T-helper 1 cell treated with Interleukin-12 subunit alpha and Interleukin-12 subunit beta and Interleukin-4 antibody, amounts not matched to agents 30 ng/mL and 1 ng/mL, for 36 hours (primary cell): Measurements from ENCODE around the gene SLC25A25. TPM values are rescaled to one million over a fixed set of nuclear protein-coding genes. Genes with fewer than 3 reads are reported as not detected.
"Not testable (repeated sequence)": the region's sequence is repeated elsewhere in the genome, so short reads cannot be mapped to it uniquely, and the experiment has no call there.

Source experiments
- intact Hi-C: fragments of 100-400 bp; cut with micrococcal nuclease; formaldehyde crosslinking; loops from one replicate; pipeline ENCODE4 v1.15.1; 2024
- total RNA-seq: library from RNA; stranded (reverse); gene quantifications from 2 replicates; pipeline ENCODE4 v1.2.3, GENCODE V29; 2022

SLC25A25 gene
- total RNA-seq, 1 donor from 2014 or later = 13.9 TPM

- intact Hi-C loops = no loop called here
These were observed 40.4 kb downstream of the SLC25A25 start for GRCh38 chr9:128108269-128109049.

- intact Hi-C loops = no loop called here
These were observed 41.1 kb downstream of the SLC25A25 start for GRCh38 chr9:128109050-128109709.

GRCh38 chr9:128111726-128112125, 43.7 kb downstream of the SLC25A25 start:
- intact Hi-C loops = not testable (repeated sequence)

- intact Hi-C loops = no loop called here
These were observed 45.7 kb downstream of the SLC25A25 start for GRCh38 chr9:128113526-128114325.

GRCh38 chr9:128114326-128115186, 46.5 kb downstream of the SLC25A25 start:
- intact Hi-C loops = no loop called here

- intact Hi-C loops = loop anchor here (2.0 kb wide), 2 partner anchors 21 to 81 kb away; no protein-coding TSS in a partner anchor
These were observed 47.4 kb downstream of the SLC25A25 start for GRCh38 chr9:128115187-128116103.

- intact Hi-C loops = loop anchor here (1.0 to 2.0 kb wide), 5 partner anchors 11 to 173 kb away; partner anchors contain the start of genes NAIF1 and PTGES2
These were observed 48.4 kb downstream of the SLC25A25 start for GRCh38 chr9:128116104-128117083.

GRCh38 chr9:128117613-128118471, 49.8 kb downstream of the SLC25A25 start:
- intact Hi-C loops = loop anchor here (1.0 to 2.0 kb wide), 5 partner anchors 9 to 175 kb away; partner anchors contain the start of genes NAIF1 and PTGES2

- intact Hi-C loops = no loop called here
These were observed 50.4 kb downstream of the SLC25A25 start for GRCh38 chr9:128118472-128118857.

- intact Hi-C loops = no loop called here
These were observed 51.1 kb downstream of the SLC25A25 start for GRCh38 chr9:128118971-128119665.

GRCh38 chr9:128120061-128120740, 52.2 kb downstream of the SLC25A25 start:
- intact Hi-C loops = no loop called here

- intact Hi-C loops = no loop called here
These were observed 52.9 kb downstream of the SLC25A25 start for GRCh38 chr9:128120741-128121465.

- intact Hi-C loops = no loop called here
These were observed 53.4 kb downstream of the SLC25A25 start for GRCh38 chr9:128121466-128121810.

GRCh38 chr9:128121924-128122808, 54.1 kb downstream of the SLC25A25 start:
- intact Hi-C loops = no loop called here

- intact Hi-C loops = no loop called here
These were observed 54.8 kb downstream of the SLC25A25 start for GRCh38 chr9:128122809-128123175.
